Fibroblast of villous mesenchyme (primary cell): ENCODE results near the gene PCP4. TPM values are rescaled to one million over a fixed set of nuclear protein-coding genes. Genes with fewer than 3 reads are reported as not detected.

Experiments
- DNase-seq: peaks from one replicate; pipeline ENCODE4 v3.0.0-alpha.2; 2010; ENCODE audit warnings: low read depth
- H3K4me3 ChIP-seq: 2 replicates; pipeline ENCODE4 v1.5.1; 2011; ENCODE audit warnings: low read depth, mild to moderate bottlenecking, low read length
- total RNA-seq: library from RNA; depleted of rRNA; stranded (reverse); fragments of >200 nt; gene quantifications from 2 replicates; pipeline ENCODE4 v1.2.3, GENCODE V29; 2012
- TF ChIP-seq, protein P1 (sequence below): IDR thresholded peaks from 2 replicates; pipeline ENCODE4 v1.5.1; 2012; ENCODE audit warnings: low read depth, mild to moderate bottlenecking, low read length; ENCODE audit not compliant: insufficient read depth

Gene PCP4
- total RNA-seq, 1 donor: not detected

DNA sequence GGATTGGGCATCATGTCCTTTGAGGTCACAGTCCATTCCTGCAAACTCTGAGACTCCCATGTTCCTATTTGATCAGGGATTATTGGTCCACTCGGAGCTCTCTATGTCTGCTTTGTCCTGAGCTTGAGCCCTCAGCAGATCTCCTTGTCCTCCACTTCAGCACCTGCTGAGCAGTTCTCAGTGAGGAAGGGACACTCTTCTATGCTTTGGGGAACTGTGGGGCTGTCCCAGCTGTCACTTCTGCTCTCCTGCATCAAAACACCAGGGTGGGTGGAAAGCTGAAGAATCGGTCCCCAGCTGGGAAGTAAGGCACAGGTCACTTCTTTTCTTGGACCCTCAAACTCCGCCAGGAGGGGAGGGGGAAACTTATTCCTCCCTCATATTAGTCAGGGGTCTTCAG lies 99.5 kb downstream of the PCP4 start:
- no peak overlapping the region for H3K4me3 ChIP-seq
- no peak for DNase-seq
- TF ChIP-seq, protein P1, sequence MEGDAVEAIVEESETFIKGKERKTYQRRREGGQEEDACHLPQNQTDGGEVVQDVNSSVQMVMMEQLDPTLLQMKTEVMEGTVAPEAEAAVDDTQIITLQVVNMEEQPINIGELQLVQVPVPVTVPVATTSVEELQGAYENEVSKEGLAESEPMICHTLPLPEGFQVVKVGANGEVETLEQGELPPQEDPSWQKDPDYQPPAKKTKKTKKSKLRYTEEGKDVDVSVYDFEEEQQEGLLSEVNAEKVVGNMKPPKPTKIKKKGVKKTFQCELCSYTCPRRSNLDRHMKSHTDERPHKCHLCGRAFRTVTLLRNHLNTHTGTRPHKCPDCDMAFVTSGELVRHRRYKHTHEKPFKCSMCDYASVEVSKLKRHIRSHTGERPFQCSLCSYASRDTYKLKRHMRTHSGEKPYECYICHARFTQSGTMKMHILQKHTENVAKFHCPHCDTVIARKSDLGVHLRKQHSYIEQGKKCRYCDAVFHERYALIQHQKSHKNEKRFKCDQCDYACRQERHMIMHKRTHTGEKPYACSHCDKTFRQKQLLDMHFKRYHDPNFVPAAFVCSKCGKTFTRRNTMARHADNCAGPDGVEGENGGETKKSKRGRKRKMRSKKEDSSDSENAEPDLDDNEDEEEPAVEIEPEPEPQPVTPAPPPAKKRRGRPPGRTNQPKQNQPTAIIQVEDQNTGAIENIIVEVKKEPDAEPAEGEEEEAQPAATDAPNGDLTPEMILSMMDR: no peak

DNA sequence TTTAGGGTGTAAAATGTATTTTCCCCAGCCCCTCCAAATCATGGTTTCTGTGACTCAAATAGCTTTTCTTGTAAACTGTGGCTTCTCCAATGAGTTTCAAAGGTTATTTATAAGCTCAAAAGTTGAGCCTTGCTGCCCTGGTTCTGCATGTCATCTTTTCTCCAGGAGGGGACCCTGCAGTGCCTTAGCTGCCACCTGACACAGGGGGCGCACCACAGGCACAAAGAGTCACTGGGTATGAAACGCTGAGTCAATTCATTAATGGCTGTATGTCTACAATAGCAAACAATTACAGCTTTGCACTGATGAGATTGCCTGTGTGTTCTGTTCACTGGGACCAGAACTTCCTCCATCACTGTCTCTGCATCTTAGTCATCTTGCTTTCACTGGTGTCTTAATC lies 100.8 kb downstream of the PCP4 start:
- DNase-seq: no peak
- TF ChIP-seq, protein P1: no peak
- H3K4me3 ChIP-seq: no peak overlapping the region

DNA sequence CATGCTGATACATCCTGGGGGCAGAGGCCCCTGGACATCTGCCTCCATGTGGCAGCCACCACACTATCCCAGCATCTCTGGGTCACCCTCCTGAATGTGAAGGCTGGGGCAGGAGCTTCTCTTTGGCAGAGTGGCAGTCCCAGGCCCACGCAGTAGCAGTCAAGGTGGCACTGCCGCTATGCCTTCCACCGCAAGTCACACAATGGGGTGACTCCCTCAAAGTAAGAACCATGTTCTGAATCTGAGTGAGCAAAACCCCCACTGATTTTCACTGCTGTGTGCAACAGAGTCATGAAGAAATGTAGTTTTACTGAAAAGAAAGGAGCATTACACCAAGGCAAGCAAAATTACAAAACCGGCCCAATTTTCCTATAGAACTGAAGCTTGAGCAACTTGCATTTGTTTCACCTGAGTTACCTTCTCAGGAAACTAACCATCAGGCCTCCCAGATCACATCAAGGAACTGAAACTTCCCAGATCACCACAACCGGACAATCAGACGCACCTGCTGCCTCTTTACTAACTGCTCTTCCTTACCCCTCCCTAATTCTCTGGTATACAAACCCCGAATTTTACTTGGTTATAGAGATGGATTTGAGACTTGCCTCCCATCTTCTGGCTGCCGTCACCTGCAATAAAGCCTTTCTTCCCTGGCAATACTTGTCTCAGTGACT lies 102.6 kb downstream of the PCP4 start:
- H3K4me3 ChIP-seq: no peak overlapping the region
- TF ChIP-seq, protein P1: no peak
- no peak for DNase-seq

DNA sequence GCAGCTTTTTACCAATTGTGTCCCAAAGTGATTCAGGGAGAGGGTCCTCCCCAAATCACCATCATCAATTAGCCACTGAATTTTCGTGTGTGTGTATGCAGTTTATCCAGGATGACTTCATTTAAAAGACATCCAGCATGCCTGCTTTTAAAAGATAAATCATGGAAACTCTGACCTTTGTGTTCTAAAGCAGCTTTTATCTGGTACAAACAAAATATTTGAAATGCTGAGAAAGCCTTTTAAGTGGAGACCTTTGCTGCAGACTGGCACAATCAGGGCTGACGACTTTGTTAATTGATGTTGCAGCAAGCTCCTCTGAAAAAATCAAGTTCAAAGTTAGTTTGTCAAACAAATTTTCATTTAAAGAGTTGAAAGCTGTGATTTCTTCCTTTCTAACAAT lies 104.7 kb downstream of the PCP4 start:
- no peak overlapping the region for H3K4me3 ChIP-seq
- TF ChIP-seq, protein P1: no peak
- no peak for DNase-seq

DNA sequence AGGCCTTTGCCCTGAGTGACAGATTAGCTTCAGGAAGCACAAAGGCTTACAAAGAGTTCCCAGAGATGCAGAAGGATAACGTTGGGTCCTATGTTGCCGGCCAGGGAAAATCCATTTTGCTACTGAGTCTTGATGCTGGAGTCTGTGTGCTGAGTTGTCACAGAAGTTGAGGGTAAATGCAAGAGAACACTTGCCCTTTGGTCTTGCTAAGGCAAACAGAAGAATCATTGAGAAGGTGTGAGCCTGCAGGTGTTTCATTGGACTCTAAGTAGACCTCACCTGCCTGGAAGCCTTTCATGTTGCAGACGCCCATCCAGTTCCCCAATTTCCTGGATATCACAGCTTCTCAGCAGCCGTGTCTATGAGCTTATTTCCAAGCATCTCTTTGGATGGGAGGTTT lies 105.2 kb downstream of the PCP4 start:
- DNase-seq: no peak
- TF ChIP-seq, protein P1: no peak
- no peak overlapping the region for H3K4me3 ChIP-seq

DNA sequence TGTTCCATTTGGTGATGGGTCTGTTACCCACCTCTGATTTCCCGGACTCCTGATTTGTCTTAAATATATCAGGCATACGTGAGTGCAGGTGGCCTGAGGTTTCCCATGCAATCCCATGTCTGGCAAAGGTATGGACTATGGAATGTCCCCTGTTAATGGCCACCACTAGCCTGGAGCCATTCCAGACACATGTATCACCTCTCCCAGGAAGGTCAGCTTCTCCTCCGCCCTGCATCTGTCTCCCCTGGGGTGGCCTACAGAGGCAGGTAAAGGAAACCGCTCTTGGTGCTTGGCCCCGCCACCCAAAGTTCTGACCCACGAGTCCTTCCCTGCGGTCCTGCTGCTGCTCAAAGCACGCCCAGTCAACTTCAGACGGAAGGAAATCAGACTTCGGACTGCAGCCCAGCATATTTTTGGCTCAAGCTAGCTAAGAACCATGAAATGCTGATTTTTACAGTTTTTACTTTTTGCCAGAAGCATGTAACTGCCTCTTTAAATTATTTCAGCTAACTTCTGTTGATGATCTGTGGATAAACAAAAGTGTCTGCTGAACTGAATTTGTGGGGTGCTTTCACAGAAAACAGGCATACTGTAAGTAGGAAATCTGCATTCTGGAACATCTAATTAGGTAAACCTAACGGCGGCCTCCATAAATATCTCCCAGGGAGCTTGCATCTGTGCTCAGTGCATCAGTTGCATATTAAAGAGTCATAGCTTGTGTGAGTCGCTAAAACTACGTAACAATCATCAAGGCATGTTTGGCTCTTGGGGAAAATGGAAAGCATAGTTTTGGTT lies 105.9 kb downstream of the PCP4 start:
- no peak overlapping the region for H3K4me3 ChIP-seq
- no peak for DNase-seq
- TF ChIP-seq, protein P1: no peak
